H1 (cell line): Measurements from ENCODE around the gene EMC7. TPM values are rescaled to one million over a fixed set of nuclear protein-coding genes. Genes with fewer than 3 reads are reported as not detected.

Experiments
- CTCF ChIA-PET: fragments of 300-600 bp; sonication (Branson Sonifier 250); formaldehyde crosslinking; loops from one replicate; lab custom pipeline; 2021; ENCODE audit not compliant: partially characterized antibody; lab: Charles Lee
- POLR2A ChIA-PET: fragments of 300-600 bp; sonication (Branson Sonifier 250); formaldehyde crosslinking; loops from one replicate; lab custom pipeline; 2021; ENCODE audit warnings: inconsistent platforms; ENCODE audit not compliant: partially characterized antibody; lab: Charles Lee
- DNase-seq, 2 experiments: peaks; one replicate each; pipeline versions ENCODE4 v3.0.0 to v3.0.0-alpha.2; 2010 to 2022; ENCODE audit warnings: low spot score in 2 of 2, low read depth in 1 of 2, mixed read lengths in 1 of 2
- FAIRE-seq: peaks from 2 replicates; lab custom pipeline; 2011; peaks lifted over from hg19 to GRCh38; lab: Jason Lieb, UNC
- H2AFZ ChIP-seq: 2 replicates; pipeline ENCODE4 v1.8.1; 2012; ENCODE audit warnings: low read length, inconsistent platforms
- H2AK5ac ChIP-seq: 2 replicates; pipeline ENCODE4 v1.6.1; 2013; ENCODE audit warnings: low read depth, low read length
- H2BK120ac ChIP-seq: replicated peaks from 2 replicates; pipeline ENCODE3; 2013; ENCODE audit warnings: low read depth, low read length, inconsistent platforms
- H2BK12ac ChIP-seq: 2 replicates; pipeline ENCODE4 v1.6.1; 2013; ENCODE audit warnings: low read depth, low read length
- H2BK15ac ChIP-seq: 2 replicates; pipeline ENCODE4 v1.6.1; 2013; ENCODE audit warnings: low read length
- H2BK20ac ChIP-seq: 2 replicates; pipeline ENCODE4 v1.6.1; 2013; ENCODE audit warnings: low read length
- H2BK5ac ChIP-seq: 2 replicates; pipeline ENCODE4 v1.6.1; 2013; ENCODE audit warnings: low read depth, low read length
- H3K14ac ChIP-seq: 2 replicates; pipeline ENCODE4 v1.6.1; 2013; ENCODE audit warnings: inconsistent platforms; ENCODE audit not compliant: insufficient read length
- H3K18ac ChIP-seq: 2 replicates; pipeline ENCODE4 v1.6.1; 2013; ENCODE audit warnings: low read length; ENCODE audit errors: extremely low read depth
- H3K23ac ChIP-seq: 2 replicates; pipeline ENCODE4 v1.6.1; 2013; ENCODE audit warnings: inconsistent platforms; ENCODE audit not compliant: insufficient read length
- H3K23me2 ChIP-seq: 2 replicates; pipeline ENCODE4 v1.6.1; 2013; ENCODE audit warnings: low read depth, low read length
- H3K27ac ChIP-seq: 2 replicates; pipeline ENCODE4 v1.6.1; 2011; ENCODE audit warnings: low read depth, low read length, inconsistent platforms
- H3K27me3 ChIP-seq, 4 experiments: replicated peaks in 1 of 4; 1 replicate in 1 of 4; 2 replicates in 3 of 4; pipeline versions ENCODE4 v1.6.1 to v1.8.1; 2011 to 2013; ENCODE audit warnings: low read length in 3 of 4, mild to moderate bottlenecking in 3 of 4, inconsistent platforms in 2 of 4, mixed read lengths in 2 of 4, moderate library complexity in 1 of 4; ENCODE audit not compliant: control insufficient read depth in 3 of 4, insufficient read depth in 3 of 4; ENCODE audit errors: extremely low read depth in 1 of 4
- H3K36me3 ChIP-seq, 4 experiments: 2 replicates each; pipeline versions ENCODE4 v1.6.1 to v1.8.1; 2011 to 2013; ENCODE audit warnings: mild to moderate bottlenecking in 4 of 4, low read length in 3 of 4, moderate library complexity in 2 of 4, control low read depth in 1 of 4, inconsistent platforms in 1 of 4; ENCODE audit not compliant: insufficient read depth in 4 of 4, control insufficient read depth in 2 of 4
- H3K4ac ChIP-seq: replicated peaks from 2 replicates; pipeline ENCODE3; 2013; ENCODE audit warnings: low read length, low read depth, mixed read lengths, inconsistent platforms; ENCODE audit not compliant: insufficient read length
- H3K4me1 ChIP-seq, 4 experiments: replicated peaks in 1 of 4; 1 replicate in 1 of 4; 2 replicates in 3 of 4; pipeline versions ENCODE4 v1.6.1 to v1.8.1; 2011 to 2013; ENCODE audit warnings: low read length in 3 of 4, inconsistent platforms in 2 of 4, mixed read lengths in 1 of 4; ENCODE audit not compliant: insufficient read depth in 4 of 4, control insufficient read depth in 3 of 4
- H3K4me2 ChIP-seq, 2 experiments: 2 replicates each; pipeline versions ENCODE4 v1.6.1 to v1.8.1; 2011 to 2013; ENCODE audit warnings: low read depth in 2 of 2, low read length in 2 of 2, control low read depth in 1 of 2, inconsistent platforms in 1 of 2, mild to moderate bottlenecking in 1 of 2; ENCODE audit not compliant: insufficient read depth in 1 of 2
- H3K4me3 ChIP-seq, 4 experiments: fragments of 200-600, 300-600 bp in 1 of 4; sonication (generic), shearing (Covaris generic), sonication (Bioruptor Twin) in 1 of 4; 2 replicates each; pipeline versions ENCODE4 v1.5.1 to v1.8.1; 2011 to 2016; ENCODE audit warnings: low read length in 4 of 4, low read depth in 3 of 4, control low read depth in 2 of 4, inconsistent platforms in 2 of 4, mild to moderate bottlenecking in 2 of 4, mixed read lengths in 1 of 4, moderate library complexity in 1 of 4; ENCODE audit not compliant: insufficient read depth in 2 of 4; ENCODE audit errors: extremely low read depth in 1 of 4
- H3K56ac ChIP-seq: replicated peaks from 2 replicates; pipeline ENCODE3; 2013; ENCODE audit warnings: low read depth, mild to moderate bottlenecking, mixed read lengths, low read length, inconsistent platforms; ENCODE audit not compliant: insufficient read length
- H3K79me1 ChIP-seq: 2 replicates; pipeline ENCODE4 v1.6.1; 2013; ENCODE audit warnings: low read depth, low read length, control low read depth
- H3K79me2 ChIP-seq, 2 experiments: 2 replicates each; pipeline versions ENCODE4 v1.6.1 to v1.8.1; 2012 to 2013; ENCODE audit warnings: low read length in 2 of 2, mild to moderate bottlenecking in 2 of 2, inconsistent platforms in 1 of 2; ENCODE audit not compliant: insufficient read depth in 2 of 2, control insufficient read depth in 1 of 2
- H3K9ac ChIP-seq, 4 experiments: replicated peaks in 1 of 4; 1 replicate in 1 of 4; 2 replicates in 3 of 4; pipeline versions ENCODE4 v1.6.1 to v1.8.1; 2011 to 2013; ENCODE audit warnings: low read depth in 3 of 4, low read length in 3 of 4, control low read depth in 2 of 4, mild to moderate bottlenecking in 2 of 4, moderate library complexity in 2 of 4, inconsistent platforms in 1 of 4; ENCODE audit errors: extremely low read depth in 1 of 4
- H3K9me3 ChIP-seq, 2 experiments: 2 replicates each; pipeline versions ENCODE4 v1.6.1 to v1.8.1; 2012 to 2013; ENCODE audit warnings: mild to moderate bottlenecking in 2 of 2, moderate library complexity in 2 of 2, control low read depth in 1 of 2, inconsistent platforms in 1 of 2, low read depth in 1 of 2, low read length in 1 of 2, mixed read lengths in 1 of 2; ENCODE audit not compliant: insufficient read depth in 2 of 2
- H4K20me1 ChIP-seq, 2 experiments: replicated peaks in 1 of 2; 2 replicates each; pipeline versions ENCODE3 to v1.8.1; 2011 to 2013; ENCODE audit warnings: inconsistent platforms in 2 of 2, low read length in 2 of 2, mild to moderate bottlenecking in 1 of 2; ENCODE audit not compliant: insufficient read depth in 2 of 2, control insufficient read depth in 1 of 2
- H4K5ac ChIP-seq: 2 replicates; pipeline ENCODE4 v1.6.1; 2013; ENCODE audit warnings: low read length, low read depth, mixed read lengths, inconsistent platforms; ENCODE audit not compliant: insufficient read length
- H4K8ac ChIP-seq: 2 replicates; pipeline ENCODE4 v1.8.0; 2013; ENCODE audit warnings: mild to moderate bottlenecking, moderate library complexity, low read length, inconsistent platforms; ENCODE audit not compliant: insufficient read depth; ENCODE audit errors: extremely low read depth
- H4K91ac ChIP-seq: replicated peaks from 2 replicates; pipeline ENCODE3; 2013; ENCODE audit warnings: low read length, mixed read lengths, inconsistent platforms; ENCODE audit not compliant: insufficient read length
- ASH2L ChIP-seq: fragments of 200-600, 300-600 bp; sonication (generic); IDR thresholded peaks from one replicate; pipeline ENCODE4 v1.7.1; 2017; ENCODE audit warnings: low read length
- GTF2F1 ChIP-seq: IDR thresholded peaks from 2 replicates; pipeline ENCODE4 v1.6.1; 2012; ENCODE audit warnings: low read depth, low read length, improper control_type of control experiment, borderline replicate concordance
- RFX5 ChIP-seq: IDR thresholded peaks from 2 replicates; pipeline ENCODE4 v1.6.1; 2011; ENCODE audit warnings: low read depth, low read length, improper control_type of control experiment, borderline replicate concordance
- RNF2 ChIP-seq: fragments of 200-900, 300-1000 bp; sonication (generic); IDR thresholded peaks from 2 replicates; pipeline ENCODE4 v1.7.1; 2016; ENCODE audit warnings: borderline replicate concordance, low read depth, mild to moderate bottlenecking, antibody characterized with exemption, low read length; ENCODE audit not compliant: poor library complexity, severe bottlenecking; ENCODE audit errors: missing control alignments
- SRF ChIP-seq: IDR thresholded peaks from 2 replicates; pipeline ENCODE4 v1.6.1; 2011; ENCODE audit warnings: mild to moderate bottlenecking, low read depth, low read length, moderate library complexity
- WGBS, 2 experiments: shearing (Covaris generic) in 1 of 2; methylation state at CpG; one replicate each; pipeline versions ENCODE4 v1.1.6 to v1.1.7; 2013 to 2015; ENCODE audit warnings: low lambda C conversion rate in 2 of 2, mixed read lengths in 2 of 2, inconsistent platforms in 1 of 2, low coverage in 1 of 2, missing lambda C conversion rate in 1 of 2; ENCODE audit not compliant: insufficient replicate concordance in 2 of 2, insufficient coverage in 1 of 2, insufficient read length in 1 of 2; ENCODE audit errors: extremely low coverage in 1 of 2, missing lambda C conversion rate in 1 of 2; 5-methylcytosine and 5-hydroxymethylcytosine counted together
- polyA plus RNA-seq, 7 experiments: library from polyadenylated mRNA; depleted of rRNA in 3 of 7; stranded (reverse) in 5 of 7; unstranded in 2 of 7; fragments of >200 nt in 5 of 7; fragments of 200-250 nt in 2 of 7; gene quantifications; 1 replicate in 5 of 7; 2 replicates in 1 of 7; 4 replicates in 1 of 7; pipeline versions ENCODE4 v1.2.1 to v1.2.3, GENCODE V29; 2011 to 2013; ENCODE audit warnings: missing spikeins in 2 of 7, mixed read lengths in 2 of 7
- total RNA-seq: library from RNA; stranded (reverse); fragmentation: NEBNext Ultra II Directional; extraction: Animal tissue kit (Norgen Biotek cat#: 25700); gene quantifications from 2 replicates; pipeline ENCODE4 v1.2.1, GENCODE V29; 2021
- TF ChIP-seq, protein P1 (sequence below): IDR thresholded peaks from 2 replicates; pipeline ENCODE4 v1.6.1; 2011; ENCODE audit warnings: low read depth, mild to moderate bottlenecking, low read length; ENCODE audit not compliant: insufficient read depth
- TF ChIP-seq, protein P2 (sequence below): IDR thresholded peaks from 2 replicates; pipeline ENCODE4 v1.6.1; 2012; ENCODE audit warnings: inconsistent platforms
- TF ChIP-seq, protein P3 (sequence below): IDR thresholded peaks from 2 replicates; pipeline ENCODE4 v1.6.1; 2011; ENCODE audit warnings: low read length, improper control_type of control experiment

The EMC7 gene
- total and polyA plus RNA-seq, 2 of the 8 experiments (the other 6 are each of a cell fraction or from before 2014, with no cell fraction given): 29.0 to 39.0 TPM

DNA sequence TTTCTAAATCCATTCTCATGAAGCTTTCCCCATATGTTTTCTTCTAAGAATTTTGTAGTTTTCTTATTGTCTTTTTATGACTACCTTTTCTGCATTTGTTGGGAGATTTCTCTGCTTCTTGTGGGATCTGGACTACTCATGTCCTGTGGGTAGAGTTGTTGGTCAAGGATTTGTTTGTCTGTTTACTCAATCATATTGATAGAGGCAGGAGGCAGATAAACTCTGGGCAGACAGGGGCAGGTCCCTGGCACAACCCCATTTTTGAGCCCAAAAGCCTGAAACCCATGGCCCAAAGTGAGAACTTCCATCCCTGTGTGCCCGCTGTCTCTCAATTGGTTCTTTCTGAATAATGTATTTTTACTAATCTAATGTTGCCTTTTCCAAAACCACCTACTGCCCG, 12.6 kb upstream of the EMC7 start:
- ChIA-PET CTCF (interaction anchor here (0.9 to 1.7 kb wide), 4 partner anchors 19 to 129 kb away, joined by 4 to 5 read pairs (median 4); no protein-coding TSS in a partner anchor), POLR2A (interaction anchor here (0.7 kb wide), 1 partner anchor 11 kb away, joined by 3 read pairs; no protein-coding TSS in a partner anchor)
- TF ChIP-seq, protein P1, sequence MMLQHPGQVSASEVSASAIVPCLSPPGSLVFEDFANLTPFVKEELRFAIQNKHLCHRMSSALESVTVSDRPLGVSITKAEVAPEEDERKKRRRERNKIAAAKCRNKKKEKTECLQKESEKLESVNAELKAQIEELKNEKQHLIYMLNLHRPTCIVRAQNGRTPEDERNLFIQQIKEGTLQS: no peak
- TF ChIP-seq RNF2 (no peak), RFX5 (no peak), SRF (no peak), ASH2L (no peak), GTF2F1 (no peak)
- TF ChIP-seq, protein P2, sequence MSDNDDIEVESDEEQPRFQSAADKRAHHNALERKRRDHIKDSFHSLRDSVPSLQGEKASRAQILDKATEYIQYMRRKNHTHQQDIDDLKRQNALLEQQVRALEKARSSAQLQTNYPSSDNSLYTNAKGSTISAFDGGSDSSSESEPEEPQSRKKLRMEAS: no peak
- TF ChIP-seq, protein P3, sequence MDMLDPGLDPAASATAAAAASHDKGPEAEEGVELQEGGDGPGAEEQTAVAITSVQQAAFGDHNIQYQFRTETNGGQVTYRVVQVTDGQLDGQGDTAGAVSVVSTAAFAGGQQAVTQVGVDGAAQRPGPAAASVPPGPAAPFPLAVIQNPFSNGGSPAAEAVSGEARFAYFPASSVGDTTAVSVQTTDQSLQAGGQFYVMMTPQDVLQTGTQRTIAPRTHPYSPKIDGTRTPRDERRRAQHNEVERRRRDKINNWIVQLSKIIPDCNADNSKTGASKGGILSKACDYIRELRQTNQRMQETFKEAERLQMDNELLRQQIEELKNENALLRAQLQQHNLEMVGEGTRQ: no peak

More for the DNA sequence above, 12.6 kb upstream of the EMC7 start:
- Histone ChIP-seq H4K20me1 (no peaks in the 10 kb centered on the region), H2AFZ (no peak overlapping the region), H3K56ac (no peak overlapping the region), H3K9ac (no peak overlapping the region), H3K4me3 (no peak overlapping the region), H4K5ac (no peak overlapping the region), H3K36me3 (no peaks in the 10 kb centered on the region), H3K27me3 (no peaks in the 10 kb centered on the region), H3K23me2 (no peaks in the 10 kb centered on the region), H4K91ac (no peak overlapping the region), H3K4me2 (no peak overlapping the region), H3K18ac (no peak overlapping the region), H3K27ac (no peak overlapping the region), H3K14ac (no peak overlapping the region), H4K8ac (no peak overlapping the region), H2BK20ac (no peak overlapping the region), H3K9me3 (no peaks in the 10 kb centered on the region), H3K4ac (no peak overlapping the region), H3K79me2 (no peaks in the 10 kb centered on the region), H2BK12ac (no peak overlapping the region), H2AK5ac (no peak overlapping the region), H2BK120ac (no peak overlapping the region), H3K23ac (no peak overlapping the region), H2BK5ac (no peak overlapping the region), H3K79me1 (no peaks in the 10 kb centered on the region), H3K4me1 (no peaks in the 10 kb centered on the region; a peak in 1 of 7 replicates), H2BK15ac (no peak overlapping the region)
- FAIRE-seq: no peak
- 55% methylated on average over 2 of the region's 2 CpGs; no CpG with 5 or more reads in 1 of the 2 experiments for WGBS, 2 experiments
- DNase-seq: no peak
